HG03103 (cell line): ENCODE measurements around the gene RASAL2.
"Not testable (repeated sequence)": the region's sequence is repeated elsewhere in the genome, so short reads cannot be mapped to it uniquely, and the experiment has no call there.

Experiments
- ATAC-seq: cut with Tn5 transposase; IDR thresholded peaks from one replicate; pipeline ENCODE4 v1.9.1; 2021; ENCODE audit warnings: low read depth; ENCODE audit not compliant: unreplicated experiment

The RASAL2 gene

GRCh38 chr1:178066908-178067614 lies 26.8 kb upstream of the RASAL2 start:
- ATAC-seq, result peak; percentile 95

GRCh38 chr1:178071811-178072210 lies 22.1 kb upstream of the RASAL2 start:
- no peak for ATAC-seq

- ATAC-seq, result no peak
Observed at GRCh38 chr1:178072326-178072725, 21.6 kb upstream of the RASAL2 start.

GRCh38 chr1:178075333-178075732 lies 18.6 kb upstream of the RASAL2 start:
- ATAC-seq, result no peak

- ATAC-seq, result no peak
Observed at GRCh38 chr1:178076607-178077006, 17.3 kb upstream of the RASAL2 start.

- no peak for ATAC-seq
Observed at GRCh38 chr1:178077917-178078316, 16.0 kb upstream of the RASAL2 start.

- ATAC-seq, result no peak
Observed at GRCh38 chr1:178086294-178086693, 7.6 kb upstream of the RASAL2 start.

- ATAC-seq, result peak; percentile 61
Observed at GRCh38 chr1:178086766-178087165, 7.1 kb upstream of the RASAL2 start.

GRCh38 chr1:178088651-178089050 lies 5.3 kb upstream of the RASAL2 start:
- no peak for ATAC-seq

- not testable (repeated sequence) for ATAC-seq
Observed at GRCh38 chr1:178091454-178091853, 2.5 kb upstream of the RASAL2 start.

GRCh38 chr1:178091986-178092745 lies 1.7 kb upstream of the RASAL2 start:
- no peak for ATAC-seq

GRCh38 chr1:178092878-178093493 lies 918 bp upstream of the RASAL2 start:
- ATAC-seq, result peak; percentile 6

- ATAC-seq, result peak; percentile 72
Observed at GRCh38 chr1:178093494-178093950, 382 bp upstream of the RASAL2 start.

GRCh38 chr1:178094739-178095645 lies 1.1 kb downstream of the RASAL2 start:
- ATAC-seq, result no peak

- ATAC-seq, result no peak
Observed at GRCh38 chr1:178096421-178096820, 2.5 kb downstream of the RASAL2 start.

- ATAC-seq, result no peak
Observed at GRCh38 chr1:178098262-178098661, 4.4 kb downstream of the RASAL2 start.

GRCh38 chr1:178101266-178101630 lies 7.3 kb downstream of the RASAL2 start:
- no peak for ATAC-seq

GRCh38 chr1:178101654-178102053 lies 7.8 kb downstream of the RASAL2 start:
- no peak for ATAC-seq

- no peak for ATAC-seq
Observed at GRCh38 chr1:178102218-178102617, 8.3 kb downstream of the RASAL2 start.

GRCh38 chr1:178107823-178108222 lies 13.9 kb downstream of the RASAL2 start:
- ATAC-seq, result no peak
